Measurements from ENCODE around the gene SLIRP.
"Not testable (repeated sequence)": the region's sequence is repeated elsewhere in the genome, so short reads cannot be mapped to it uniquely, and the experiment has no call there.

The SLIRP gene

GRCh38 chr14:77738559-77739250 is 30.8 kb downstream of the SLIRP start:
- Histone ChIP-seq H3K4me1 (ENCODE audit: control insufficient read depth, insufficient read depth, low read length) (no peaks in the 10 kb centered on the region), H3K4me3 (ENCODE audit: low read length) (no peak overlapping the region), H3K36me3 (ENCODE audit: control insufficient read depth, insufficient read depth, low read length) (peaks cover 12% of the 10 kb centered on the region; the same call in 1 of the 2 replicates), H3K27ac (ENCODE audit: low read length) (no peak overlapping the region), H3K9me3 (ENCODE audit: control insufficient read depth, insufficient read depth, low read length) (no peaks in the 10 kb centered on the region), H3K27me3 (ENCODE audit: control insufficient read depth, insufficient read depth, low read length) (no peaks in the 10 kb centered on the region)
- no peak for DNase-seq (ENCODE audit: low read depth, low spot score)
- no CpG with 5 or more reads among the region's 7 CpGs for WGBS (ENCODE audit: insufficient coverage, insufficient read length)

- Histone ChIP-seq H3K4me1 (ENCODE audit: control insufficient read depth, insufficient read depth, low read length) (no peaks in the 10 kb centered on the region), H3K36me3 (ENCODE audit: control insufficient read depth, insufficient read depth, low read length) (peaks cover 8% of the 10 kb centered on the region; the same call in 1 of the 2 replicates), H3K4me3 (ENCODE audit: low read length) (no peak overlapping the region), H3K27me3 (ENCODE audit: control insufficient read depth, insufficient read depth, low read length) (no peaks in the 10 kb centered on the region), H3K9me3 (ENCODE audit: control insufficient read depth, insufficient read depth, low read length) (no peaks in the 10 kb centered on the region), H3K27ac (ENCODE audit: low read length) (no peak overlapping the region)
- no peak for DNase-seq (ENCODE audit: low read depth, low spot score)
- WGBS (ENCODE audit: insufficient coverage, insufficient read length) = no CpG with 5 or more reads among the region's 2 CpGs
Observed at GRCh38 chr14:77741438-77741837, 33.5 kb downstream of the SLIRP start.

- WGBS (ENCODE audit: insufficient coverage, insufficient read length) = no CpG with 5 or more reads among the region's 4 CpGs
- Histone ChIP-seq H3K27ac (ENCODE audit: low read length) (no peak overlapping the region), H3K4me1 (ENCODE audit: control insufficient read depth, insufficient read depth, low read length) (no peaks in the 10 kb centered on the region), H3K9me3 (ENCODE audit: control insufficient read depth, insufficient read depth, low read length) (no peaks in the 10 kb centered on the region), H3K27me3 (ENCODE audit: control insufficient read depth, insufficient read depth, low read length) (no peaks in the 10 kb centered on the region), H3K4me3 (ENCODE audit: low read length) (no peak overlapping the region), H3K36me3 (ENCODE audit: control insufficient read depth, insufficient read depth, low read length) (peaks cover 5% of the 10 kb centered on the region; the same call in 1 of the 2 replicates)
- DNase-seq (ENCODE audit: low read depth, low spot score) = no peak
Observed at GRCh38 chr14:77746064-77746702, 38.3 kb downstream of the SLIRP start.

GRCh38 chr14:77747425-77747824 is 39.5 kb downstream of the SLIRP start:
- WGBS (ENCODE audit: insufficient coverage, insufficient read length) = no CpG with 5 or more reads among the region's 33 CpGs
- not testable (repeated sequence) for H3K9me3 ChIP-seq (ENCODE audit: control insufficient read depth, insufficient read depth, low read length); DNase-seq (ENCODE audit: low read depth, low spot score); H3K4me3 ChIP-seq (ENCODE audit: low read length); H3K4me1 ChIP-seq (ENCODE audit: control insufficient read depth, insufficient read depth, low read length); H3K27ac ChIP-seq (ENCODE audit: low read length); H3K36me3 ChIP-seq (ENCODE audit: control insufficient read depth, insufficient read depth, low read length); H3K27me3 ChIP-seq (ENCODE audit: control insufficient read depth, insufficient read depth, low read length)

GRCh38 chr14:77752266-77752665 is 44.4 kb downstream of the SLIRP start:
- Histone ChIP-seq H3K9me3 (ENCODE audit: control insufficient read depth, insufficient read depth, low read length) (no peaks in the 10 kb centered on the region), H3K4me3 (ENCODE audit: low read length) (no peak overlapping the region), H3K27ac (ENCODE audit: low read length) (no peak overlapping the region), H3K27me3 (ENCODE audit: control insufficient read depth, insufficient read depth, low read length) (no peaks in the 10 kb centered on the region), H3K4me1 (ENCODE audit: control insufficient read depth, insufficient read depth, low read length) (no peaks in the 10 kb centered on the region), H3K36me3 (ENCODE audit: control insufficient read depth, insufficient read depth, low read length) (peaks cover 5% of the 10 kb centered on the region; the same call in 1 of the 2 replicates)
- no peak for DNase-seq (ENCODE audit: low read depth, low spot score)
- WGBS (ENCODE audit: insufficient coverage, insufficient read length) = no CpG with 5 or more reads among the region's 2 CpGs

GRCh38 chr14:77752799-77753516 is 45.1 kb downstream of the SLIRP start:
- no CpG with 5 or more reads among the region's 3 CpGs for WGBS (ENCODE audit: insufficient coverage, insufficient read length)
- H3K4me3 ChIP-seq (ENCODE audit: low read length) = no peak overlapping the region
- no peak for DNase-seq (ENCODE audit: low read depth, low spot score)
- no peaks in the 10 kb centered on the region for H3K4me1 ChIP-seq (ENCODE audit: control insufficient read depth, insufficient read depth, low read length)
- H3K27me3 ChIP-seq (ENCODE audit: control insufficient read depth, insufficient read depth, low read length) = no peaks in the 10 kb centered on the region
- no peaks in the 10 kb centered on the region for H3K9me3 ChIP-seq (ENCODE audit: control insufficient read depth, insufficient read depth, low read length)
- H3K36me3 ChIP-seq (ENCODE audit: control insufficient read depth, insufficient read depth, low read length) = peaks cover 5% of the 10 kb centered on the region; the same call in 1 of the 2 replicates
- H3K27ac ChIP-seq (ENCODE audit: low read length) = no peak overlapping the region

- DNase-seq (ENCODE audit: low read depth, low spot score) = peak; percentile 89
- no CpG with 5 or more reads among the region's 60 CpGs for WGBS (ENCODE audit: insufficient coverage, insufficient read length)
- H3K27ac ChIP-seq (ENCODE audit: low read length) = no peak within 1 kb of the TSS
- H3K4me3 ChIP-seq (ENCODE audit: low read length) = peak within 1 kb of the TSS; percentile 89
- no peaks in the 10 kb centered on the region for H3K36me3 ChIP-seq (ENCODE audit: control insufficient read depth, insufficient read depth, low read length)
- H3K9me3 ChIP-seq (ENCODE audit: control insufficient read depth, insufficient read depth, low read length) = no peaks in the 10 kb centered on the region
- no peaks in the 10 kb centered on the region for H3K27me3 ChIP-seq (ENCODE audit: control insufficient read depth, insufficient read depth, low read length)
- H3K4me1 ChIP-seq (ENCODE audit: control insufficient read depth, insufficient read depth, low read length) = no peaks in the 10 kb centered on the region
Observed at GRCh38 chr14:77760381-77761204, 52.7 kb downstream of the SLIRP start, which contains the start of gene SNW1. Gene SNW1 (minus strand): TSS chr14:77761156. CDS start chr14:77761127, 29 bp downstream.

- DNase-seq (ENCODE audit: low read depth, low spot score) = no peak
- Histone ChIP-seq H3K9me3 (ENCODE audit: control insufficient read depth, insufficient read depth, low read length) (no peaks in the 10 kb centered on the region), H3K36me3 (ENCODE audit: control insufficient read depth, insufficient read depth, low read length) (no peaks in the 10 kb centered on the region), H3K27ac (ENCODE audit: low read length) (no peak overlapping the region), H3K27me3 (ENCODE audit: control insufficient read depth, insufficient read depth, low read length) (no peaks in the 10 kb centered on the region), H3K4me3 (ENCODE audit: low read length) (peak overlapping the region; percentile 89; the same call in 1 of the 2 replicates), H3K4me1 (ENCODE audit: control insufficient read depth, insufficient read depth, low read length) (no peaks in the 10 kb centered on the region)
- WGBS (ENCODE audit: insufficient coverage, insufficient read length) = no CpG with 5 or more reads among the region's 24 CpGs
Observed at GRCh38 chr14:77761205-77761931, 53.5 kb downstream of the SLIRP start.

GRCh38 chr14:77763316-77763715 is 55.4 kb downstream of the SLIRP start:
- H3K27me3 ChIP-seq (ENCODE audit: control insufficient read depth, insufficient read depth, low read length) = no peaks in the 10 kb centered on the region
- H3K36me3 ChIP-seq (ENCODE audit: control insufficient read depth, insufficient read depth, low read length) = no peaks in the 10 kb centered on the region
- H3K4me1 ChIP-seq (ENCODE audit: control insufficient read depth, insufficient read depth, low read length) = no peaks in the 10 kb centered on the region
- no peak overlapping the region for H3K27ac ChIP-seq (ENCODE audit: low read length)
- no peak for DNase-seq (ENCODE audit: low read depth, low spot score)
- no CpG with 5 or more reads among the region's 1 CpG for WGBS (ENCODE audit: insufficient coverage, insufficient read length)
- no peaks in the 10 kb centered on the region for H3K9me3 ChIP-seq (ENCODE audit: control insufficient read depth, insufficient read depth, low read length)
- no peak overlapping the region for H3K4me3 ChIP-seq (ENCODE audit: low read length)

All from iPS DF 6.9 (cell line).